PC-3 (cell line): ENCODE data around the gene DYNLT4. TPM values are rescaled to one million over a fixed set of nuclear protein-coding genes. Genes with fewer than 3 reads are reported as not detected.

Experiments
- ATAC-seq: fragments of 200-7000 bp; cut with Tn5 transposase; 2 replicates; pipeline ENCODE4 v1.9.1; 2020; ENCODE audit warnings: mild to moderate bottlenecking, moderate library complexity
- BruUV-seq: library from RNA; stranded (reverse); fragments of 400-500 nt; replicated peaks from 2 replicates; lab custom pipeline; 2021; lab: Mats Ljungman, UMichigan
- CTCF ChIA-PET: fragments of 300-600 bp; sonication (Branson Sonifier 250); formaldehyde crosslinking; loops from one replicate; lab custom pipeline; 2022; ENCODE audit warnings: antibody characterized with exemption; lab: Charles Lee
- POLR2A ChIA-PET: fragments of 300-600 bp; sonication (Branson Sonifier 250); formaldehyde crosslinking; loops from one replicate; lab custom pipeline; 2022; ENCODE audit warnings: antibody characterized with exemption; ENCODE audit not compliant: unreplicated experiment; lab: Charles Lee
- DNase-seq: peaks from one replicate; pipeline ENCODE4 v3.0.0-alpha.2; 2015
- H2AFZ ChIP-seq: fragments of 300-600 bp; sonication (generic); 2 replicates; pipeline ENCODE4 v1.6.0; 2016; ENCODE audit warnings: antibody characterized with exemption, low read length
- H3F3A ChIP-seq: fragments of 300-600 bp; sonication (generic); one replicate; pipeline ENCODE4 v1.6.0; 2017; ENCODE audit warnings: antibody characterized with exemption, low read length, control low read depth, mild to moderate bottlenecking; ENCODE audit not compliant: unreplicated experiment
- H3K27ac ChIP-seq: fragments of 300-600 bp; sonication (generic); 2 replicates; pipeline ENCODE4 v1.5.1; 2016; ENCODE audit warnings: mild to moderate bottlenecking, low read length
- H3K27me3 ChIP-seq: fragments of 300-600 bp; sonication (generic); 2 replicates; pipeline ENCODE4 v1.6.1; 2016; ENCODE audit warnings: low read length, mixed read lengths
- H3K36me3 ChIP-seq: fragments of 300-600 bp; sonication (generic); 2 replicates; pipeline ENCODE4 v1.6.1; 2016; ENCODE audit warnings: low read depth, mixed run types, low read length, mixed read lengths
- H3K4me1 ChIP-seq: fragments of 300-600 bp; sonication (generic); 2 replicates; pipeline ENCODE4 v1.5.1; 2016; ENCODE audit warnings: low read length; ENCODE audit not compliant: insufficient read depth
- H3K4me2 ChIP-seq: fragments of 300-600 bp; sonication (generic); 2 replicates; pipeline ENCODE4 v1.6.0; 2016; ENCODE audit warnings: low read length
- H3K4me3 ChIP-seq: fragments of 300-600 bp; sonication (generic); 2 replicates; pipeline ENCODE4 v1.5.1; 2016; ENCODE audit warnings: mild to moderate bottlenecking, low read length, mixed read lengths
- H3K79me2 ChIP-seq: fragments of 300-600 bp; sonication (generic); 2 replicates; pipeline ENCODE4 v1.6.1; 2017; ENCODE audit warnings: low read length, mixed read lengths
- H3K9ac ChIP-seq: fragments of 300-600 bp; sonication (generic); 2 replicates; pipeline ENCODE4 v1.6.0; 2016; ENCODE audit warnings: mild to moderate bottlenecking, low read length
- H3K9me2 ChIP-seq: fragments of 300-600 bp; sonication (generic); replicated peaks from 2 replicates; pipeline ENCODE4 v1.6.1; 2016; ENCODE audit warnings: mixed run types, low read length, mixed read lengths
- H3K9me3 ChIP-seq: fragments of 300-600 bp; sonication (generic); 2 replicates; pipeline ENCODE4 v1.6.1; 2016; ENCODE audit warnings: low read length, mixed read lengths
- H4K20me1 ChIP-seq: fragments of 300-600 bp; sonication (generic); 2 replicates; pipeline ENCODE4 v1.6.1; 2016; ENCODE audit warnings: low read length, mixed read lengths
- CTCF ChIP-seq: fragments of 300-600 bp; sonication (generic); conservative IDR thresholded peaks from 2 replicates; pipeline ENCODE4 v1.5.1; 2017; ENCODE audit warnings: antibody characterized with exemption, low read depth, mild to moderate bottlenecking, low read length
- EZH2 ChIP-seq: fragments of 300-600 bp; sonication (generic); IDR thresholded peaks from one replicate; pipeline ENCODE4 v1.6.1; 2017; ENCODE audit warnings: antibody characterized with exemption, mild to moderate bottlenecking, low read length; ENCODE audit not compliant: unreplicated experiment
- EZH2phosphoT487 ChIP-seq: fragments of 300-600 bp; sonication (generic); IDR thresholded peaks from 2 replicates; pipeline ENCODE4 v1.6.1; 2018; ENCODE audit warnings: mild to moderate bottlenecking, antibody characterized with exemption, low read length, borderline replicate concordance
- intact Hi-C: fragments of 100-400 bp; cut with micrococcal nuclease; formaldehyde crosslinking; loops from 2 replicates; pipeline ENCODE4 v1.9.0; 2023
- total RNA-seq: library from RNA; depleted of rRNA; stranded (reverse); fragments of >200 nt; gene quantifications from 2 replicates; pipeline ENCODE4 v1.2.3, GENCODE V29; 2014

DYNLT4 gene
- total RNA-seq, 1 experiment from 2014 or later, result 3.4 TPM

- Histone ChIP-seq H3K4me1 (peaks cover 39% of the 10 kb centered on the region), H3K27me3 (no peaks in the 10 kb centered on the region), H4K20me1 (peaks cover 12% of the 10 kb centered on the region), H3K79me2 (peaks cover 22% of the 10 kb centered on the region), H3F3A (peaks cover 5% of the 10 kb centered on the region), H2AFZ (no peak overlapping the region), H3K9me2 (no peaks in the 10 kb centered on the region), H3K4me3 (no peak overlapping the region), H3K4me2 (no peak overlapping the region), H3K9ac (no peak overlapping the region), H3K36me3 (peaks cover 7% of the 10 kb centered on the region; the same call in 1 of the 2 replicates), H3K9me3 (no peaks in the 10 kb centered on the region), H3K27ac (no peak overlapping the region)
- BruUV-seq, result no TSS peak
- ATAC-seq, result no peak
- DNase-seq, result no peak
- ChIA-PET POLR2A (no interaction called here), CTCF (no interaction called here)
- TF ChIP-seq CTCF (no peak), EZH2 (no peak), EZH2phosphoT487 (no peak)
- intact Hi-C loops, result no loop called here
Observed at GRCh38 chr1:44803312-44804095, 3.6 kb downstream of the DYNLT4 start.

GRCh38 chr1:44803062-44803311 is 4.2 kb downstream of the DYNLT4 start:
- H3K79me2 ChIP-seq, result peaks cover 22% of the 10 kb centered on the region
- H3K4me2 ChIP-seq, result no peak overlapping the region
- intact Hi-C loops, result no loop called here

More at GRCh38 chr1:44803062-44803311, 4.2 kb downstream of the DYNLT4 start:
- DNase-seq (no peak), ATAC-seq (no peak)
- Histone ChIP-seq H3K27ac (no peak overlapping the region), H3K9ac (no peak overlapping the region), H2AFZ (no peak overlapping the region), H3K4me3 (no peak overlapping the region), H3K4me1 (peaks cover 34% of the 10 kb centered on the region), H3K36me3 (peaks cover 7% of the 10 kb centered on the region; the same call in 1 of the 2 replicates), H3K9me2 (no peaks in the 10 kb centered on the region), H4K20me1 (peaks cover 12% of the 10 kb centered on the region), H3F3A (peaks cover 5% of the 10 kb centered on the region), H3K9me3 (no peaks in the 10 kb centered on the region), H3K27me3 (no peaks in the 10 kb centered on the region)
- ChIA-PET CTCF (no interaction called here), POLR2A (no interaction called here)
- TF ChIP-seq EZH2phosphoT487 (no peak), EZH2 (no peak), CTCF (no peak)
- no TSS peak for BruUV-seq
